Fibroblast of lung (primary cell): ENCODE data around the gene NHERF1. TPM values are rescaled to one million over a fixed set of nuclear protein-coding genes. Genes with fewer than 3 reads are reported as not detected.

Experiments used
- DNase-seq, 2 donors: peaks; one replicate each; pipeline versions ENCODE4 v3.0.0 to v3.0.0-alpha.2; 2010; ENCODE audit warnings: low read depth in 2 of 2
- H2AFZ ChIP-seq: 2 replicates; pipeline ENCODE4 v1.5.1; 2012; ENCODE audit warnings: low read length, control low read depth, inconsistent platforms
- H3K27ac ChIP-seq: 2 replicates; pipeline ENCODE4 v1.5.1; 2011; ENCODE audit warnings: low read length, control low read depth; ENCODE audit not compliant: insufficient read depth
- H3K27me3 ChIP-seq: 2 replicates; pipeline ENCODE4 v1.5.1; 2011; ENCODE audit warnings: mild to moderate bottlenecking, low read length; ENCODE audit not compliant: control insufficient read depth, insufficient read depth
- H3K36me3 ChIP-seq: 2 replicates; pipeline ENCODE4 v1.5.1; 2011; ENCODE audit warnings: low read length; ENCODE audit not compliant: control insufficient read depth, insufficient read depth
- H3K4me1 ChIP-seq: 2 replicates; pipeline ENCODE4 v1.5.1; 2011; ENCODE audit warnings: low read length; ENCODE audit not compliant: control insufficient read depth, insufficient read depth; ENCODE audit errors: extremely low read depth
- H3K4me2 ChIP-seq: 2 replicates; pipeline ENCODE4 v1.5.1; 2011; ENCODE audit warnings: low read length, control low read depth; ENCODE audit not compliant: insufficient read depth; ENCODE audit errors: extremely low read depth
- H3K4me3 ChIP-seq, 4 experiments: fragments of 200-600 bp in 1 of 4; sonication (generic) in 1 of 4; replicated peaks in 1 of 4; 2 replicates each; pipeline ENCODE4 v1.5.1; 2011 to 2016; ENCODE audit warnings: low read length in 4 of 4, low read depth in 3 of 4, mild to moderate bottlenecking in 3 of 4, control low read depth in 2 of 4, inconsistent platforms in 1 of 4, mixed read lengths in 1 of 4; ENCODE audit not compliant: insufficient read depth in 1 of 4; ENCODE audit errors: control extremely low read depth in 1 of 4
- H3K79me2 ChIP-seq: 2 replicates; pipeline ENCODE4 v1.5.1; 2012; ENCODE audit warnings: mild to moderate bottlenecking, low read length, inconsistent platforms; ENCODE audit not compliant: control insufficient read depth, insufficient read depth
- H3K9ac ChIP-seq: 2 replicates; pipeline ENCODE4 v1.5.1; 2011; ENCODE audit warnings: mild to moderate bottlenecking, low read length, control low read depth; ENCODE audit not compliant: insufficient read depth
- H3K9me3 ChIP-seq: 2 replicates; pipeline ENCODE4 v1.5.1; 2012; ENCODE audit warnings: low read depth, low read length; ENCODE audit not compliant: control insufficient read depth, insufficient read depth
- H4K20me1 ChIP-seq: 2 replicates; pipeline ENCODE4 v1.5.1; 2011; ENCODE audit warnings: low read length; ENCODE audit not compliant: control insufficient read depth, insufficient read depth; ENCODE audit errors: extremely low read depth
- EZH2 ChIP-seq: IDR thresholded peaks from 2 replicates; pipeline ENCODE4 v1.5.1; 2012; ENCODE audit warnings: low read length, control low read depth, mild to moderate bottlenecking; ENCODE audit errors: missing control alignments
- polyA plus RNA-seq, 2 donors: library from polyadenylated mRNA; depleted of rRNA in 1 of 2; stranded (reverse) in 1 of 2; unstranded in 1 of 2; fragments of >200 nt; gene quantifications; 2 replicates each; pipeline ENCODE4 v1.2.1, GENCODE V29; 2011 to 2012; ENCODE audit warnings: missing spikeins in 1 of 2
- total RNA-seq: library from RNA; depleted of rRNA; stranded (reverse); fragments of >200 nt; gene quantifications from 2 replicates; pipeline ENCODE4 v1.2.1, GENCODE V29; 2014
- TF ChIP-seq, protein P1 (sequence below), 2 donors: IDR thresholded peaks in 1 of 2; conservative IDR thresholded peaks in 1 of 2; 1 replicate in 1 of 2; 2 replicates in 1 of 2; pipeline ENCODE4 v1.5.1; 2011 to 2012; ENCODE audit warnings: low read length in 2 of 2, control low read depth in 1 of 2, inconsistent platforms in 1 of 2, low read depth in 1 of 2, mild to moderate bottlenecking in 1 of 2

NHERF1 gene
- total and polyA plus RNA-seq, 2 donors (not counting 1 experiment from before 2014, with no cell fraction given): 10.2 to 13.9 TPM

DNA sequence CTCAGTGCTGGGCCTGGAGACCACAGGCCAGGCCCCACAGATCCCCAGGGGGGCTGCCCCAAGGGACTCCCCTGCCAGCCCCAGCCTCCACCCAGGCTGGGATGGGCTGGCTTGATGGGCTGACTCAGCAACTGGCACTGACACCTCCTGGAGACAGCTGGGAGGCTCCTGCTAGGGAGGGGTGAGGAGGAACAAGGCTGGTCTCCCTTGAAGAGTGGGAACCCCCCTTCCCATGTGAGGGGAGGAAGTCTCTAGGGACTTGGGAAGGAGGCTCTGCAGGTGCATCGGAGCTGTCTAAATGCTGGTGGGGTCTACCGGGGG lies 10.4 kb downstream of the NHERF1 start:
- Histone ChIP-seq H3K79me2 (no peaks in the 10 kb centered on the region), H3K4me1 (peaks cover 13% of the 10 kb centered on the region), H3K36me3 (no peaks in the 10 kb centered on the region), H3K4me3 (no peak overlapping the region), H2AFZ (no peak overlapping the region), H3K4me2 (no peak overlapping the region), H3K9me3 (no peaks in the 10 kb centered on the region), H3K9ac (no peak overlapping the region), H3K27me3 (no peaks in the 10 kb centered on the region), H3K27ac (no peak overlapping the region), H4K20me1 (no peaks in the 10 kb centered on the region)
- no peak for TF ChIP-seq EZH2
- TF ChIP-seq, protein P1, sequence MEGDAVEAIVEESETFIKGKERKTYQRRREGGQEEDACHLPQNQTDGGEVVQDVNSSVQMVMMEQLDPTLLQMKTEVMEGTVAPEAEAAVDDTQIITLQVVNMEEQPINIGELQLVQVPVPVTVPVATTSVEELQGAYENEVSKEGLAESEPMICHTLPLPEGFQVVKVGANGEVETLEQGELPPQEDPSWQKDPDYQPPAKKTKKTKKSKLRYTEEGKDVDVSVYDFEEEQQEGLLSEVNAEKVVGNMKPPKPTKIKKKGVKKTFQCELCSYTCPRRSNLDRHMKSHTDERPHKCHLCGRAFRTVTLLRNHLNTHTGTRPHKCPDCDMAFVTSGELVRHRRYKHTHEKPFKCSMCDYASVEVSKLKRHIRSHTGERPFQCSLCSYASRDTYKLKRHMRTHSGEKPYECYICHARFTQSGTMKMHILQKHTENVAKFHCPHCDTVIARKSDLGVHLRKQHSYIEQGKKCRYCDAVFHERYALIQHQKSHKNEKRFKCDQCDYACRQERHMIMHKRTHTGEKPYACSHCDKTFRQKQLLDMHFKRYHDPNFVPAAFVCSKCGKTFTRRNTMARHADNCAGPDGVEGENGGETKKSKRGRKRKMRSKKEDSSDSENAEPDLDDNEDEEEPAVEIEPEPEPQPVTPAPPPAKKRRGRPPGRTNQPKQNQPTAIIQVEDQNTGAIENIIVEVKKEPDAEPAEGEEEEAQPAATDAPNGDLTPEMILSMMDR (conservative IDR thresholded peaks at IDR 0.05 in 1 of 2, IDR thresholded peaks at IDR 0.05 in 1 of 2; ENCODE audit: low read depth in 1 of 2, low read length in 2 of 2): no peak
- DNase-seq: no peak

DNA sequence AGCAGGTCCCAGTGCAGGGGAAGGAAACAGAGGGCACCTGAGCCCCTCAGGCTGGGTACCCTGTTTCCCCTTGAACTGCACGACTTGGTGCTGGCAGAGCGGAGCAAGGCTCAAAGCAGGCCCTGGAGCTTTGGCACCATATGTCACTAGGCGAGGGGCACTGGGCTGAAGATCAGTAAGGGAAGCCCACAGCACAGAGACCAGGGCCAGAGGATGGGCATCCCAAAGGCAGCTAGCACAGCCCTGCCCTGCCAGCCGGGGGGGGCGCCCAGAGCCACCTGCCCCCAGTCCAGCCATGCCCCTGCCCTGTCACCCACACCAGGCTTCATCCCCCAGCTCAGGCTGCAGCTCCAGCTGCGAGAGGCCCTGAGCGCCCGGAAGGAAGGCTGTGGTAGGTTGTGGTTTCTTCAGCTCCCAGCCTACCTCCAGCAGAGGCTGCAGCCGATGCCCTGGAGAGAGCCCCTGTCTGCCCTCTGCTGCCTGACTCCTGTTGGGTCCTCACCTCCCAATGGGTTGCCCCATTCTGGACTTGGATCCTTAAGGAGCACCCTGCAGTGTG lies 10.9 kb downstream of the NHERF1 start:
- Histone ChIP-seq H3K4me3 (no peak overlapping the region), H3K4me2 (no peak overlapping the region), H3K27me3 (no peaks in the 10 kb centered on the region), H3K79me2 (no peaks in the 10 kb centered on the region), H3K9ac (no peak overlapping the region), H3K4me1 (peaks cover 13% of the 10 kb centered on the region), H2AFZ (no peak overlapping the region), H3K36me3 (no peaks in the 10 kb centered on the region), H3K9me3 (no peaks in the 10 kb centered on the region), H4K20me1 (no peaks in the 10 kb centered on the region), H3K27ac (no peak overlapping the region)
- TF ChIP-seq, protein P1 (conservative IDR thresholded peaks at IDR 0.05 in 1 of 2, IDR thresholded peaks at IDR 0.05 in 1 of 2; ENCODE audit: low read depth in 1 of 2, low read length in 2 of 2): no peak
- TF ChIP-seq EZH2: no peak
- no peak for DNase-seq

DNA sequence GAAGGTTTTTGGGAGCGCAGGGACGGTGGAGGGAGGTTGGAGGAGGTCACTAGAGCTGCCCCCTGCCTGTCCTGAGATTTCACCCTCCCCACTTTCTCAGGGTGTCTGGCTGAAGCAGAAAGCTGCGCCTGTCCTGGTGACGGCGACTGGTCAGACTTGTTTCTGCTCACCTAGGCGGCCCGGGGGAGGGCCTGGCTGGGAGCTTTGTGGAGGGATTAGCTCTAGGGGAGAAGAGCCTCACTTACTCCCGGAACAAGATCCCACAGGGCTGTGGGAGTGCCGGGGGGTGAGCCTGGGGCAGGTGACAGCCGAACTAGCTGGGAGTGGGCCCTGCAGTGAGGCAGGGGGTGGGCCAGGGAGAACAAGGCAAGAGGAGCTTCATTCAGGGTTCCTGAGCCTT lies 11.5 kb downstream of the NHERF1 start:
- Histone ChIP-seq H4K20me1 (no peaks in the 10 kb centered on the region), H3K4me2 (no peak overlapping the region), H3K27ac (no peak overlapping the region), H3K27me3 (no peaks in the 10 kb centered on the region), H3K4me3 (no peak overlapping the region), H2AFZ (no peak overlapping the region), H3K79me2 (no peaks in the 10 kb centered on the region), H3K36me3 (no peaks in the 10 kb centered on the region), H3K9ac (no peak overlapping the region), H3K4me1 (peaks cover 13% of the 10 kb centered on the region), H3K9me3 (no peaks in the 10 kb centered on the region)
- no peak for DNase-seq
- TF ChIP-seq, protein P1 (conservative IDR thresholded peaks at IDR 0.05 in 1 of 2, IDR thresholded peaks at IDR 0.05 in 1 of 2; ENCODE audit: low read depth in 1 of 2, low read length in 2 of 2): no peak
- TF ChIP-seq EZH2: no peak
